ENCODE data around the gene HSD17B2. TPM values are rescaled to one million over a fixed set of nuclear protein-coding genes. Genes with fewer than 3 reads are reported as not detected.

HSD17B2 gene
- total RNA-seq, 2 donors from 2014 or later, result 0.80 to 1.0 TPM

GRCh38 chr16:82146957-82147356 lies 111.9 kb downstream of the HSD17B2 start:
- DNase-seq (ENCODE audit: low spot score), result no peak
- Histone ChIP-seq H3K27ac (no peak overlapping the region), H3K27me3 (replicated peaks; ENCODE audit: insufficient read depth) (no peaks in the 10 kb centered on the region), H3K4me3 (no peak overlapping the region), H3K36me3 (no peaks in the 10 kb centered on the region), H3K9me3 (no peaks in the 10 kb centered on the region), H3K4me1 (replicated peaks) (no peaks in the 10 kb centered on the region)
- TF ChIP-seq POLR2A (IDR thresholded peaks at IDR 0.05) (no peak), POLR2AphosphoS5 (IDR thresholded peaks at IDR 0.05) (no peak), CTCF (IDR thresholded peaks at IDR 0.05) (no peak)
- intact Hi-C loops (cut with DNase I), result no loop called here
- WGBS, result 88% methylated on average over 5 of the region's 5 CpGs

GRCh38 chr16:82147546-82147945 lies 112.5 kb downstream of the HSD17B2 start:
- Histone ChIP-seq H3K9me3 (no peaks in the 10 kb centered on the region), H3K4me3 (no peak overlapping the region), H3K4me1 (replicated peaks) (peaks cover 4% of the 10 kb centered on the region), H3K27me3 (replicated peaks; ENCODE audit: insufficient read depth) (no peaks in the 10 kb centered on the region), H3K27ac (no peak overlapping the region), H3K36me3 (no peaks in the 10 kb centered on the region)
- intact Hi-C loops (cut with DNase I), result no loop called here
- no peak for DNase-seq (ENCODE audit: low spot score)
- TF ChIP-seq CTCF (IDR thresholded peaks at IDR 0.05) (no peak), POLR2AphosphoS5 (IDR thresholded peaks at IDR 0.05) (no peak), POLR2A (IDR thresholded peaks at IDR 0.05) (no peak)
- WGBS, result 94% methylated on average over 5 of the region's 5 CpGs

Other genes starting within 250 kb of the HSD17B2 start
- 1 to 10 TPM; 5.5 to 7.2 TPM for gene SDR42E1, start 23.8 kb upstream of the HSD17B2 start, total RNA-seq
- gene MPHOSPH6, start 135.0 kb downstream of the HSD17B2 start, total RNA-seq, result 10 to 100 TPM; 23.7 to 23.8 TPM